ENCODE data around the gene CACNG4.

CACNG4 gene

DNA sequence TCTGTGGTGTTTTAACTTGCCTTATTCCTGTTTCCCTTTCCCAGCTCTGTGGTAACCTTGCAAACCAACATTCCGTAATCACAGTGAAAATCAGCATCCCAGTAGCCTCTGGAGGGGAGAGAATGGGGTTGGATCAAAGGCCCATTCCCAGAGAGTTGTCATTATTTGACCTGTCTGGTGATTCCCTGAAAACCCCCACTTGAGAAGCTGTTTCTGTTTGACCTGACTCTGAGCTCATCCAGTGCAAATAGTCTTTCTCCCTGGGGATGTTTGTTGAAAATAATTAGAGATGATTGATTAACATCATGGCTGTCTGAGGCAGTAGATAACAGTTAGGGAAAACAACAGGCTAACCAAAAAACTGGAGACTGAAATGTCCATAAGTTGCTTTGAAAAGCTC, 82.9 kb downstream of the CACNG4 start:
- Mint-ChIP-seq H3K9me3 (peaks cover 19% of the 10 kb centered on the region), H3K4me3 (no peak overlapping the region), H3K27me3 (ENCODE audit: low read depth) (peaks cover 3% of the 10 kb centered on the region), H3K27ac (no peak overlapping the region), H3K36me3 (ENCODE audit: low read depth) (no peaks in the 10 kb centered on the region), H3K4me1 (ENCODE audit: low read depth) (no peaks in the 10 kb centered on the region)
- DNase-seq (ENCODE audit: low spot score), result no peak

DNA sequence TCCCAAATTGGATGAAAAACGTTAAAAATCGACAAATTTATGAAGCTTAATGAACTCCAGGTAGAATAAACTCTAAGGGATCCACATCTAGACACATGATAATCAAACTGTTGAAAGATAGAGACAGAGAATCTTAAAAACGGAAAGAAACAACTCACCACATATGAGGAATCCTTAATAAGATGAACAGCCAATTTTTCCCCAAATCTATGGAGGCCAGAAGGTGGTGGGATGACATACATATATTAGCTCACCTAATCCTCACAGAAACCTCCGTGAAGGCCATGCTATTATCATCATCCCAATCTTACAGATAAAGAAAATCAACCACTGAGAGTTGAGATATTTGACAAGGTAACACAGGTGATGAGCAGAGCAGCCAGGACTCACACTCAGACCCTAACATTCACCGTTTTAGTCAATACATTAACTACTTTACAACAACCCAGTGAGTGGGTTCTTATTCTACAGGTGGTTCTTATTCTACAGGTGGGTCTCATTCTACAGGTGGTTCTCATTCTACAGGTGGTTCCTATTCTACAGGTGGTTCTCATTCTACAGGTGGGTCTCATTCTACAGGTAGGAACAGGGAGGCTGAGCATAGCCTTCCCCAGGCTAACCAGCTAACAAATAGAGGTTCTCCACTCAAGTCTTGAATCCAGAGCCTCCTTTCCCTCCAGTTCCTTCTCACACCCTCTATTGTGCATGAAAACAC, 84.7 kb downstream of the CACNG4 start:
- H3K9me3 Mint-ChIP-seq, result peaks cover 19% of the 10 kb centered on the region
- H3K36me3 Mint-ChIP-seq (ENCODE audit: low read depth), result no peaks in the 10 kb centered on the region
- no peak overlapping the region for H3K4me3 Mint-ChIP-seq

GRCh38 chr17:67050066-67050465, 85.6 kb downstream of the CACNG4 start:
- peaks cover 3% of the 10 kb centered on the region for H3K27me3 Mint-ChIP-seq (ENCODE audit: low read depth)
- no peaks in the 10 kb centered on the region for H3K4me1 Mint-ChIP-seq (ENCODE audit: low read depth)
- no peak for DNase-seq (ENCODE audit: low spot score)
- no peak overlapping the region for H3K4me3 Mint-ChIP-seq
- no peak overlapping the region for H3K27ac Mint-ChIP-seq
- H3K36me3 Mint-ChIP-seq (ENCODE audit: low read depth), result no peaks in the 10 kb centered on the region
- peaks cover 19% of the 10 kb centered on the region for H3K9me3 Mint-ChIP-seq

More for the DNA sequence above, 84.7 kb downstream of the CACNG4 start:
- no peaks in the 10 kb centered on the region for H3K4me1 Mint-ChIP-seq (ENCODE audit: low read depth)
- DNase-seq (ENCODE audit: low spot score), result no peak
- H3K27me3 Mint-ChIP-seq (ENCODE audit: low read depth), result peaks cover 3% of the 10 kb centered on the region
- H3K27ac Mint-ChIP-seq, result no peak overlapping the region

- no peak overlapping the region for H3K27ac Mint-ChIP-seq
- peaks cover 19% of the 10 kb centered on the region for H3K9me3 Mint-ChIP-seq
- no peak overlapping the region for H3K4me3 Mint-ChIP-seq
- no peak for DNase-seq (ENCODE audit: low spot score)
- H3K27me3 Mint-ChIP-seq (ENCODE audit: low read depth), result peaks cover 3% of the 10 kb centered on the region
- H3K4me1 Mint-ChIP-seq (ENCODE audit: low read depth), result no peaks in the 10 kb centered on the region
- H3K36me3 Mint-ChIP-seq (ENCODE audit: low read depth), result no peaks in the 10 kb centered on the region
Measured at GRCh38 chr17:67050471-67051154, 86.1 kb downstream of the CACNG4 start.

GRCh38 chr17:67051155-67051538, 86.6 kb downstream of the CACNG4 start:
- Mint-ChIP-seq H3K27ac (no peak overlapping the region), H3K27me3 (ENCODE audit: low read depth) (peaks cover 3% of the 10 kb centered on the region), H3K4me1 (ENCODE audit: low read depth) (no peaks in the 10 kb centered on the region), H3K4me3 (no peak overlapping the region), H3K9me3 (peaks cover 19% of the 10 kb centered on the region), H3K36me3 (ENCODE audit: low read depth) (no peaks in the 10 kb centered on the region)
- no peak for DNase-seq (ENCODE audit: low spot score)

- no peak for DNase-seq (ENCODE audit: low spot score)
- Mint-ChIP-seq H3K9me3 (peaks cover 19% of the 10 kb centered on the region), H3K4me1 (ENCODE audit: low read depth) (no peaks in the 10 kb centered on the region), H3K27me3 (ENCODE audit: low read depth) (peaks cover 3% of the 10 kb centered on the region), H3K36me3 (ENCODE audit: low read depth) (no peaks in the 10 kb centered on the region), H3K27ac (no peak overlapping the region), H3K4me3 (no peak overlapping the region)
Measured at GRCh38 chr17:67051837-67052236, 87.3 kb downstream of the CACNG4 start.

- Mint-ChIP-seq H3K27me3 (ENCODE audit: low read depth) (no peaks in the 10 kb centered on the region), H3K36me3 (ENCODE audit: low read depth) (no peaks in the 10 kb centered on the region), H3K4me1 (ENCODE audit: low read depth) (no peaks in the 10 kb centered on the region), H3K27ac (no peak overlapping the region), H3K4me3 (no peak overlapping the region), H3K9me3 (peaks cover 17% of the 10 kb centered on the region)
- no peak for DNase-seq (ENCODE audit: low spot score)
Measured at GRCh38 chr17:67052720-67053437, 88.4 kb downstream of the CACNG4 start.

- H3K27me3 Mint-ChIP-seq (ENCODE audit: low read depth), result no peaks in the 10 kb centered on the region
Measured at GRCh38 chr17:67053438-67054000, 89.0 kb downstream of the CACNG4 start.

GRCh38 chr17:67054011-67054591, 89.6 kb downstream of the CACNG4 start:
- Mint-ChIP-seq H3K27me3 (ENCODE audit: low read depth) (no peaks in the 10 kb centered on the region), H3K4me3 (no peak overlapping the region), H3K9me3 (peaks cover 5% of the 10 kb centered on the region), H3K36me3 (ENCODE audit: low read depth) (no peaks in the 10 kb centered on the region), H3K4me1 (ENCODE audit: low read depth) (no peaks in the 10 kb centered on the region), H3K27ac (no peak overlapping the region)
- DNase-seq (ENCODE audit: low spot score), result no peak

More at GRCh38 chr17:67053438-67054000, 89.0 kb downstream of the CACNG4 start:
- Mint-ChIP-seq H3K4me3 (no peak overlapping the region), H3K27ac (no peak overlapping the region), H3K36me3 (ENCODE audit: low read depth) (no peaks in the 10 kb centered on the region), H3K4me1 (ENCODE audit: low read depth) (no peaks in the 10 kb centered on the region), H3K9me3 (peaks cover 11% of the 10 kb centered on the region)
- no peak for DNase-seq (ENCODE audit: low spot score)

DNA sequence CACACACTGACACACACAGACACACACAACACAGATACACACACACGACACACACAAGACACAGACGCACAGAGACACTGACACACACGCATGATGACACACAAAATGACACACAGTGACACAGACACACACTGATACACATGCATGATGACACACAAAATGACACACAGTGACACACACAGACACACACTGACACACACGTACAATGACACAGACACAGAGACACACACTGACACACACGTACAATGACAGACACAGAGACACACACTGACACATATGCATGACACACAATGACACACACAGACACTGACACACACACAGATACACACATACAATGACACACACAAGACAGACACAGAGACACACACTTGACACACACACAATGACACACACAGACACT, 90.1 kb downstream of the CACNG4 start:
- no peaks in the 10 kb centered on the region for H3K36me3 Mint-ChIP-seq (ENCODE audit: low read depth)
- no peak overlapping the region for H3K27ac Mint-ChIP-seq
- H3K27me3 Mint-ChIP-seq (ENCODE audit: low read depth), result no peaks in the 10 kb centered on the region
- no peak overlapping the region for H3K4me3 Mint-ChIP-seq
- H3K9me3 Mint-ChIP-seq, result no peaks in the 10 kb centered on the region
- no peak for DNase-seq (ENCODE audit: low spot score)
- no peaks in the 10 kb centered on the region for H3K4me1 Mint-ChIP-seq (ENCODE audit: low read depth)

GRCh38 chr17:67055041-67055443, 90.5 kb downstream of the CACNG4 start:
- Mint-ChIP-seq H3K4me1 (ENCODE audit: low read depth) (no peaks in the 10 kb centered on the region), H3K27ac (no peak overlapping the region), H3K36me3 (ENCODE audit: low read depth) (no peaks in the 10 kb centered on the region), H3K9me3 (no peaks in the 10 kb centered on the region), H3K27me3 (ENCODE audit: low read depth) (no peaks in the 10 kb centered on the region), H3K4me3 (no peak overlapping the region)
- DNase-seq (ENCODE audit: low spot score), result no peak

DNA sequence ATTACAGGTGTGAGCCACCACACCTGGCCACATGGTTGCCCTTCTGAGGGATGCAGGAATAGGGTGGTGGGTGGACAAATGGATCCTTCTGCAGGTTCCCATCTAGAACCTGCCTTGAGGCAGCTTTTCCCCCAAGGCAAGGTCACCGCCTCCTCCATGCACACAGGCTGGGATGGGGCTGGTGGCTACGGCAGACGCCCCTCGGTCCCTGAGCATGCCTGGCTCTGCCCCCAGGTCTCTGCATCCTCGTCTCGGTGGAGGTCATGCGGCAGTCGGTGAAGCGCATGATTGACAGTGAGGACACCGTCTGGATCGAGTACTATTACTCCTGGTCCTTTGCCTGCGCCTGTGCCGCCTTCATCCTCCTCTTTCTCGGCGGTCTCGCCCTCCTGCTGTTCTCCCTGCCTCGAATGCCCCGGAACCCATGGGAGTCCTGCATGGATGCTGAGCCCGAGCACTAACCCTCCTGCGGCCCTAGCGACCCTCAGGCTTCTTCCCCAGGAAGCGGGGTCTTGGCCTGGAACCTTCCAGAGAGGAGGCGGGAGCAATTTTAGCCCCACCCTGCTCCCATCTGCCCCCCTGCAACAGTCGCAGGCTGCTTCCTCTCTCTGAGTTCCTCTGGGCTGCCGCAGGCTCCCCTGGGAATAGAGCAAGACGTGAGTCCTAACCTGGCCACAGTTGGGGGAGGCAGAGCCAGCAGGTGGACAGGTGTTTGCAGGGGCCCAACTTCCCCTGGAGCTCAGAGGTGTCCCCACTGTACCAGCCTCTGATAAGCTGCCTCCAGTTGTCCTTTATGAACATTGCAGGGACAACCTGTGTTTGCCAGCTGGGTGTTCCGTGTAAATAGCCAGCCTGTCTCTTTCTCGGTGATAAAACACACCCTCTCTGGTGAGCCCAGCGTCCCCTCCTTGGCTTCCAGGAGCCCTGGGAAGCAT, 91.6 kb downstream of the CACNG4 start:
- Mint-ChIP-seq H3K4me3 (no peak overlapping the region), H3K27ac (no peak overlapping the region), H3K27me3 (ENCODE audit: low read depth) (no peaks in the 10 kb centered on the region), H3K4me1 (ENCODE audit: low read depth) (no peaks in the 10 kb centered on the region), H3K9me3 (no peaks in the 10 kb centered on the region), H3K36me3 (ENCODE audit: low read depth) (no peaks in the 10 kb centered on the region)
- DNase-seq (ENCODE audit: low spot score), result no peak

All from T-helper 2 cell treated with Interferon-gamma antibody and Interleukin-4, amounts not matched to agents 5 μg/mL and 100 μg/mL, for 36 hours (primary cell).